Progenitor cell of endocrine pancreas (in vitro differentiated cells): Measurements from ENCODE around the gene C4orf50. TPM values are rescaled to one million over a fixed set of nuclear protein-coding genes. Genes with fewer than 3 reads are reported as not detected.

Experiments
- DNase-seq: peaks from one replicate; pipeline ENCODE4 v3.0.0; 2021; ENCODE audit warnings: low spot score; ENCODE audit not compliant: unreplicated experiment
- H3K27ac Mint-ChIP-seq: 2 replicates; pipeline ENCODE4 v1.8.0; 2021; ENCODE audit warnings: mild to moderate bottlenecking, moderate library complexity, mixed read lengths
- H3K27me3 Mint-ChIP-seq: 2 replicates; pipeline ENCODE4 v1.8.0; 2021; ENCODE audit warnings: mixed read lengths
- H3K36me3 Mint-ChIP-seq: 2 replicates; pipeline ENCODE4 v1.8.0; 2022; ENCODE audit warnings: mixed read lengths; ENCODE audit not compliant: insufficient read depth
- H3K4me1 Mint-ChIP-seq: 2 replicates; pipeline ENCODE4 v1.8.0; 2021; ENCODE audit warnings: low read depth, mixed read lengths
- H3K4me3 Mint-ChIP-seq: 2 replicates; pipeline ENCODE4 v1.8.0; 2021; ENCODE audit warnings: low read depth, mild to moderate bottlenecking, moderate library complexity, mixed read lengths
- H3K9me3 Mint-ChIP-seq: 2 replicates; pipeline ENCODE4 v1.8.0; 2021; ENCODE audit warnings: low read depth, mixed read lengths
- total RNA-seq: library from RNA; stranded (reverse); gene quantifications from 2 replicates; pipeline ENCODE4 v1.2.1, GENCODE V29; 2021
- TF ChIP-seq, protein P1 (sequence below): fragments of 200-600 bp; sonication (generic); IDR thresholded peaks from one replicate; pipeline ENCODE4 v1.5.0; 2021; ENCODE audit warnings: antibody characterized with exemption, mild to moderate bottlenecking; ENCODE audit not compliant: unreplicated experiment

The C4orf50 gene
- total RNA-seq, 1 donor from 2014 or later, result 0.19 TPM

DNA sequence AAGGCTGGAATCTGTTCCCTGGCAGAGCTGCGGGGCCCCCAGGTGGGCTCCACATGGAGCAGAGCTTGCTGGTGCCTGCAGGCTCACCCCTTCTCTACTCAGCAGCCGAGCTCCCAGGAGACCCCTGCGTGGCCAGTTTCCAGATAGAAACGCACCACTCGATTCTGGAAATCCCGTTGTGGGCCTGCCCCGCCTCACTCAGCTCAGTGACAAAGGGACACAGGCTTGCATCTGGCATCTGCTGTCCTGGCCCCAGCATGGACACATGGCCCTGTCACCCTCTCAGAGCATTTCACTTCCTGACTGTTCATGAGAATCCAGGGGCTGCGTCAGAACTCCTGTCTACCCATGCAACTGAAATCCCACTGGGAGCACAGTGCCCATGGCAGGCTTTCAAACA, 20.5 kb upstream of the C4orf50 start:
- Mint-ChIP-seq H3K9me3 (no peaks in the 10 kb centered on the region), H3K36me3 (no peaks in the 10 kb centered on the region), H3K4me3 (no peak overlapping the region), H3K27me3 (peaks cover 25% of the 10 kb centered on the region), H3K4me1 (no peaks in the 10 kb centered on the region), H3K27ac (no peak overlapping the region)
- no peak for DNase-seq
- TF ChIP-seq, protein P1, sequence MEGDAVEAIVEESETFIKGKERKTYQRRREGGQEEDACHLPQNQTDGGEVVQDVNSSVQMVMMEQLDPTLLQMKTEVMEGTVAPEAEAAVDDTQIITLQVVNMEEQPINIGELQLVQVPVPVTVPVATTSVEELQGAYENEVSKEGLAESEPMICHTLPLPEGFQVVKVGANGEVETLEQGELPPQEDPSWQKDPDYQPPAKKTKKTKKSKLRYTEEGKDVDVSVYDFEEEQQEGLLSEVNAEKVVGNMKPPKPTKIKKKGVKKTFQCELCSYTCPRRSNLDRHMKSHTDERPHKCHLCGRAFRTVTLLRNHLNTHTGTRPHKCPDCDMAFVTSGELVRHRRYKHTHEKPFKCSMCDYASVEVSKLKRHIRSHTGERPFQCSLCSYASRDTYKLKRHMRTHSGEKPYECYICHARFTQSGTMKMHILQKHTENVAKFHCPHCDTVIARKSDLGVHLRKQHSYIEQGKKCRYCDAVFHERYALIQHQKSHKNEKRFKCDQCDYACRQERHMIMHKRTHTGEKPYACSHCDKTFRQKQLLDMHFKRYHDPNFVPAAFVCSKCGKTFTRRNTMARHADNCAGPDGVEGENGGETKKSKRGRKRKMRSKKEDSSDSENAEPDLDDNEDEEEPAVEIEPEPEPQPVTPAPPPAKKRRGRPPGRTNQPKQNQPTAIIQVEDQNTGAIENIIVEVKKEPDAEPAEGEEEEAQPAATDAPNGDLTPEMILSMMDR, result no peak

DNA sequence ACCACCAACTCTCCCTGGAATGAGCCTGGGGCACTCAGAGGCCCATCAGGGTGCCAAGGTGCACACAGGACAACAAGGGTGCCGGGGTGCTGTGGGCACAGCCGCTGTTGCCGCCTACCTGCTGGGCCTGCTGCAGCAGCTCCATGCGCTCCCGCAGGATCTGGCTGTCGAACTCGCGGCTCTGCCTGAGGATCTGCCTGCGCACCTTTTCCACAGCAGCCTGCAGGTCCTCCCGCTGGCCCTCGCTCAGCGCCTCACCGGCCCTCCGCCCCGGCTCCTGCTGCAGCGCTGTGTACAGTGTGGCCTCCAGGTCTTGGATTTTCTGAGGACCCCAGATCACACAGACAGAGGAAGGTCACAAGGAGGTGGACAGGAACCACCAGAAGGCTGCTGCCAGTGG, 17.6 kb upstream of the C4orf50 start:
- TF ChIP-seq, protein P1, result no peak
- no peaks in the 10 kb centered on the region for H3K36me3 Mint-ChIP-seq
- H3K4me3 Mint-ChIP-seq, result no peak overlapping the region
- no peak for DNase-seq
- H3K27me3 Mint-ChIP-seq, result peaks cover 17% of the 10 kb centered on the region
- H3K9me3 Mint-ChIP-seq, result no peaks in the 10 kb centered on the region
- no peaks in the 10 kb centered on the region for H3K4me1 Mint-ChIP-seq
- no peak overlapping the region for H3K27ac Mint-ChIP-seq

DNA sequence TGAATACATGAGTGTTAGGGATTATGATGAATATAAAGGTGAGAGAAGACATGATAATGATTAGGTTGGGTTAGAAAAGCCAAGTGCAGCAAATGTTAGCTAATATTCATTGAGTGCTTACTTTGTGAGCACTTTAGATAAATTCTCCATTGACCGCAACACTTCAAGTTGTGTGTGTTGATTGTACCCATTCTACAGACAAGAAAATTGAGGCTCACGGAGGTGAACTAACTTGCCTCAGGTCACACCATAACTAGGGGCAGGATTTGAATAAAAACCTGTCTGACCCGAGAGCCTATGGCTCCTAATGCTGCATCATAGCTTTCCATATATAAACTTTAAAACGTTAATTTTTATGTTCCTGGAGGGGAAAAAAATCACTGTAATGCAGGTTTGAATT, 15.2 kb upstream of the C4orf50 start:
- Mint-ChIP-seq H3K27ac (no peak overlapping the region), H3K4me1 (no peaks in the 10 kb centered on the region), H3K4me3 (no peak overlapping the region), H3K36me3 (no peaks in the 10 kb centered on the region), H3K9me3 (no peaks in the 10 kb centered on the region), H3K27me3 (peaks cover 13% of the 10 kb centered on the region)
- TF ChIP-seq, protein P1, result no peak
- no peak for DNase-seq

DNA sequence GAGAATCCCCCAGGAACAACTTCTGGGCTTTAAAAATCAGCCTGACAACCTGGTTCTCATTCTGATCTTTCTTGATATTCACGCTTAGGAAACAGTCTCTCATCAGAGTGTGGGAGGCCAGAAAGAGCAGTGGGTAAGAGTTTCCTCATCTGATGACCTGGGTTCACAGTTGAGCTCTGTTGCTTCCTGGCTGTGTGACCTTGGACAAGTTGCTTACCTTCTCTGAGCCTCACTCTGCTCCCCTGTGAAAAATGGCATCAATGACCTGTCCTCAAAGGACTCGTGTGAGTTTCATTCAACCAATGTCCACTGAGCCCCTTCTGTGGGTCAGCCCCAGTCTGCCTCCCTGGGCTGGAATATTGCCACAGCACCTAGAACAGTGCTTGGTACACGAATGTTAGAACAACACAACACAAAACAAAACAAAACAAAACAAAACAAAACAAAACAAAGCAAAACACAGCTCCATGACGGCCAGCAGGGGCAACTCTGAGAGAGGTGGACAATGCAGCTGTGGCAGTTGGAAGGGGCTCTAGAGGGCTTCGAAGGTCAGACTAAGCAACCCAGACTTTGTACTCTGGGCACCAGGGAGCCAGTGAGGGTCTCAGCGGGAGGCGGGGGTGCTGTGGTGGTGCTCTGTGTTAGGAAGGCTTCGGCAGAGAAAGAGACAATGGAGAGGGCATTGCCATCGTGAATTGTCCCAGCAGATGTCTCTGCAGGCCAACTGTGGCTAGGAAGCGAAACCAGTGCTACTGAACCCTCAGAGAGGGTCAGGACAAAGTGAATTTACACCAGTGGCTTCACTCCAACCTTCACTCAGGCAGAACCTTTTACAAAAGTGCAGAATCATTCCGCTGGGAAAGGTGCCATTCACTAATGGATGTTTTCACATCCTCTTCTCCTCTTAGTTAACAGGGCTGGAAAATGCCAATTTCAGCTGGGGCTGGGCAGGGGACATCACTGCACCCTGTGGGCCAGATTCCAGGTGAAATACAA, 14.3 kb upstream of the C4orf50 start:
- Mint-ChIP-seq H3K36me3 (no peaks in the 10 kb centered on the region), H3K9me3 (no peaks in the 10 kb centered on the region)

DNA sequence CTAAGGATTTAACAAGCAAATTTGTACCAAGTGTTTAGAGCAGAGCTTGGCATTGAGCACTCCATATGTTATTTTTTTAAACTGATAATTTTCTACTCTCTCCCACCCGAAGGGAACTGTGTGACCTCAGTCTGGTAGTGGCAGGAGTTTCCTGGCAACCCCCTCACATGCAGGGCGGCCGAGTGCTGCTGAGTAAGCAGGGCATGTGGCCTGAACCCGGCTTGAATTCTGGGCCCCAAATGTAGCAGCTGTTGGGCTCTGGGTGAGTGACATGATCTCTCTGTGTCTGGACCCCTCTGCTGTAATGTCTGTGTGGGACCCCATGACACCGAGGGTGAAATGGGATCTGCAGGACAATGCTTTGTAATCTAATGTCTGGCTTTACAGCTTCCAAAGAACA, 13.6 kb upstream of the C4orf50 start:
- Mint-ChIP-seq H3K4me3 (no peak overlapping the region), H3K27me3 (peaks cover 17% of the 10 kb centered on the region), H3K9me3 (no peaks in the 10 kb centered on the region), H3K36me3 (no peaks in the 10 kb centered on the region), H3K4me1 (no peaks in the 10 kb centered on the region), H3K27ac (no peak overlapping the region)
- no peak for DNase-seq
- TF ChIP-seq, protein P1, result no peak

More for the DNA sequence above, 14.3 kb upstream of the C4orf50 start:
- no peaks in the 10 kb centered on the region for H3K4me1 Mint-ChIP-seq
- H3K4me3 Mint-ChIP-seq, result no peak overlapping the region
- no peak overlapping the region for H3K27ac Mint-ChIP-seq
- no peak for DNase-seq
- TF ChIP-seq, protein P1, result no peak
- H3K27me3 Mint-ChIP-seq, result peaks cover 17% of the 10 kb centered on the region
